NCI-H69 (cell line): ENCODE data around the gene RUFY3.
A peak's percentile ranks its signal among the peaks of the same experiment; 100 is the strongest.
"Not testable (repeated sequence)": the region's sequence is repeated elsewhere in the genome, so short reads cannot be mapped to it uniquely, and the experiment has no call there.

Experiments used
- DNase-seq: peaks from one replicate; lab custom pipeline; 2025; lab: John Stamatoyannopoulos, UW

Gene RUFY3

DNA sequence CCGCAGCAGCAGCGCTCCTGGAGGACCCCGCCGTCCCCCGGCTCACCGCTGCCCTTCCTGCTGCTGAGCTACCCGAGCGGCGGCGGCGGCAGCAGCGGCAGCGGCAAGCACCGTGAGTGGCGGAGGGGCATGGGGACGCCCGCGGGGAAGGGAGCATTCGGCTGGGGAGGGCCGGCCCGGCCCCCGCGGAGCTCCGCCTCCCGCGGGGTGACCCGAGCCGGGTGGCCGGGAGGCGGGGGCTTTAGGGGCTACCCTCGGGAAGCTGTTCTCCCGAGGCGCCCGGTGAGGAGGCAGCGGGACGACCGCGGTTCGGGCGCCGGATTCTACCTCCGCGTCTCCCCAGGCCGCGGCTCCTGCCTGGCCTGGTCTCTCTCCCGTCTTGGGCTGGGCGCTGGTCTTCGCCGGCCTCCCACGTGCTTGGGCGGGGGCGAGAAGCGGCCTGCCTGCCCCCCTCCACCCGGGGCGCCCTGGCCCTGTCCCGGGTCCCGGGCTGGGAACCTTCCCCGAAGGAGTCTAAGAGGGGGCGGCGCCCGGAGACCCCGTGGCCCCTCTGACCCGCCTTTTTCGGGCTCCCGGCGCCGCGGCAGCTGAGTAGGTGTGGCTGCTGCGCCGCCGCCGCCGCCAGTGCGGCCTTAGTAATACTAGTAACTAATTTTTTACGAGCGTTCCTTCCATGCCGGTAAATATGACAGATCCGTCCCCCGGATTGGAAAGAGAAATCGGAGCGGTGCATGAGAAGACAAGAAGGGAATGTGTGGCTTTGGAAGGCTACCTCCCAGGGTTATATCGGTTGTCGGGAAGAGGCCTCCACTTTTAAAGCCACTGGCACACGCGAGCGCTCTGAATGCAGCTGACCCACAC is 16.4 kb upstream of the RUFY3 start:
- peak; percentile 38 for DNase-seq

DNA sequence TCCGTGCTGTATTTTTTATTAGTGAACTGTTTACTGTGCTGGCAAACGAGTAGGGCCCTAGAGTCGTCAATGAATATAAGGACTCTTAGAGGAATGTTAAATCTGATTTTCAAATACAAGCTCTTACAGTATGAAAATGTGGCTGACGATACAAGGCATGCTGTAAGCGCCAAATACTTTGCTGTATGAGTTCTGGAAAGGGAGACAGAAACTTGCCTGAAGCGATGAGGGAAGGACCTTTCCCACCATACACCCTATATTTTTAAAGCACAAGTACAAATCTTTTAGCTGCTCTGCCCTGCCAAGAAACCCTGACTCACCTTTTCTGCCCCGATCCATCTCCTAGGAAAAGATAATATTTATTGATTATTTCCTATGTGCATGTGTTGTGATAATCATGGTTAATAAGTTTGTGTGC is 15.7 kb upstream of the RUFY3 start:
- no peak for DNase-seq

DNA sequence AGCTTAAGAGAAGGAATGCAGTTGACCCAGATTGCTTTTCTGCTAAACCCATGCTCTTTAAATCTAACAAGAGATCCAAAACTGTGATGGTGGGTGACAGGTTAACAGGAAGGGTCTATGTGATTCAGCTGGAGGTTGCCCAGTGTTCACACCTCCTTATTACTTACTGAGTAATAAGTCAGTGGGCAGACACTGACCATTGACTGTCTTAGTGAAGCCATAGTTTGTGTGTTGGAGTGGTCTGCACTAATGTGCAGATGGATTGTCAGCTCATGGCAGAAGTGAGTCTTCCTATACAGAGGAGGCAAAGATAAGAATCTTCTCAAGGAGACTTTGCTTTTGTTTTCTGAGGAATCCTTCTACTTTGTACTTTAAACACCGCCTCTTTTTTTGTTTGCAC is 15.2 kb upstream of the RUFY3 start:
- DNase-seq = no peak

DNA sequence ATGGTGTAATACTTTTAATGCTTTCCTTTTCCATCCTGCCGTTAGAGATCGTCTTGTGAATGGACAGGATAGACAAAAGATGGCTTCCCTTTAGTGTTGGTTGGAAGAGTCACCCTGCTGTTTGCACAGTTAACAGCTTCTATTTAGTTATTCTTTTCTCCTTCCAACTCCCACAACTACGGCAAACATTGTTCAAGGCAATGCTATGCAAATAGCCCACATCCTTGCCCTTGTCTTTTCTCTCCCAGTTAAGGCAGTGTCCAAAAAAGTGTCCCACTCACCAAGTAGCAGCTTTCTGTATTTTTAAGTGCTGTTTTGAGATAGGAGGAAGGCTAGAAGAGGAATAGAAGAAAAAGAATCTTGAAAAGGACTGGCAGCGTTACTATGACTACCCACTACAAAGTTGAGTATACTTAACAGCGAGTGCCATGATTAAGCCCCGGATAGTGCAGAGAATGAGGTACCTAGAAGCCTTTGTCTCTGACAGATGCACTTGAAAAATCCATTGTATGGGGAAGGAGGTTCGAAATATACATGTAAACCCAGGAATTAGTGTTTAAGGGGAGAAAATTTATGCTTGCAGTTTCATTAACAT is 12.1 kb upstream of the RUFY3 start:
- no peak for DNase-seq

DNA sequence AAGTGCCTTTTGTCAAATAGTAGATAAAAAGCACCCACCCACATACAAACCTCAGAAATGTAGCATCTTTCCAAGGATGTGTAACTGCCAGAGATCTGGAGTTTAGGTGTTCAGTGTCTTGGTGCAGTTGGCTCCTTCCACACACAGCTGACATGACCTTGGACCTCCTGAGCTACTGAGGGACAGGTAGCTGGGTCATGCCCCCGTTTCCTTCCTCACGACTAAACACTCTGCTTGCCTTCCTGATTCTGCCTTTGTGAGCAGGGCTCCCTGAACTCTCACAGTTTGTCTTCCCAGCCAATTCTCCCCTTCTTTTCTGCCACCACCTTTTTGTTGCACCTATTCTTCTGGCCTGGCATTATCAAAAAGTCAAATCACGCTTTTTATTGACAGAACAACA is 10.2 kb upstream of the RUFY3 start:
- no peak for DNase-seq

DNA sequence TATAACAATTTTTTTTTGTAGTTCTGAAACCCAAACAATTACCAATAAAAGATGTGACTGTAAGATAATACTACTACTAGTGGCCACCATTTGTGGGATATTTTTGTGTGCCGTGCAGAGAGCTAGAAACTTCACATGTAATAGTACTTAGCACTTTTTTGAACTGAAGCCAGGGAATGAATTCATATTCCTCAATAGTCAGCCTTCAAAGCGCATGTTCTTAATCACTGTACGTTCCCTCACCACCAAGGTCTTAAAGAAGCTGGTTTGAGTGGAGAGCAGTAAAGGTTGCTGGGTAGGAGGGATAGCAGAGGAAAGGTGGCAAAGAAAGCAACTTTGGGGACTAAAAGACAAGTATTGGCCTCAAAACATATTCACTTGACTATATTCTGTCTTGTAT is 9.6 kb upstream of the RUFY3 start:
- no peak for DNase-seq

DNA sequence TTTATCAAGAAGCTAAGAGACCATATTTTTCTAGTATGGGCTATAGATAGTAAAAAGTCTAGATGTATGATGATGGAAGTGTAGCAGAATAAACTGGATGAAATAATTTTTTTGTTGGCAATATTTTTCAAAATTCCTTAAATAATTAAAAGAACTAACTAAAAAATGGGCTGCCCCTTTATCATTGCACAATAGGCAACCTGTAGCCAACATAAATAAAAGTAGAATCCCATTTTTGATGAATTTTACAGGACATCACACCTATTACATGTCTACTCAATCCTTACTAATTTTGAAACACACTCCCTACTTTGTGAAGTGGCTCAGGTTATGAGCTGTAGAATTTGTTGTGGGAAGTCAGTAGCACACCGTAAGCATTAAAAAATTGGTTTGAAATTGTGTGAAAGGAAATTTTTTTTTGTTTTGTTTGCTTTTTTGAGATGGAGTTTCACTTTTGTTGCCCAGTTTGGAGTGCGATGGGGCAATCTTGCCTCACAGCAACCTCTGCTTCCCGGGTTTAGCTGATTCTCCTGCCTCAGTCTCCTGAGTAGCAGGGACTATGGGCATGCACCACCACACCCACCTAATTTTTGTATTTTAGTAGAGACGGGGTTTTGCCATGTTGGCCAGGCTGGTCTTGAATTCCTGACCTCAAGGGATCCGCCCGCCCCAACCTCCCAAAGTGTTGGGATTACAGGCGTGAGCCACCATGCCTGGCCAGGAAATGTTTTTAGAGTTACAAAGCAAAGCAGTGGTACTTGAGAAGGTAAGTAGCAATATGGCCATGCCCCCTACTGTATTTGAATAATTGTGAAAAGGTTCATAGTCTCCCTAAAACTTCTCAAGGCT is 8.9 kb upstream of the RUFY3 start:
- no peak for DNase-seq

DNA sequence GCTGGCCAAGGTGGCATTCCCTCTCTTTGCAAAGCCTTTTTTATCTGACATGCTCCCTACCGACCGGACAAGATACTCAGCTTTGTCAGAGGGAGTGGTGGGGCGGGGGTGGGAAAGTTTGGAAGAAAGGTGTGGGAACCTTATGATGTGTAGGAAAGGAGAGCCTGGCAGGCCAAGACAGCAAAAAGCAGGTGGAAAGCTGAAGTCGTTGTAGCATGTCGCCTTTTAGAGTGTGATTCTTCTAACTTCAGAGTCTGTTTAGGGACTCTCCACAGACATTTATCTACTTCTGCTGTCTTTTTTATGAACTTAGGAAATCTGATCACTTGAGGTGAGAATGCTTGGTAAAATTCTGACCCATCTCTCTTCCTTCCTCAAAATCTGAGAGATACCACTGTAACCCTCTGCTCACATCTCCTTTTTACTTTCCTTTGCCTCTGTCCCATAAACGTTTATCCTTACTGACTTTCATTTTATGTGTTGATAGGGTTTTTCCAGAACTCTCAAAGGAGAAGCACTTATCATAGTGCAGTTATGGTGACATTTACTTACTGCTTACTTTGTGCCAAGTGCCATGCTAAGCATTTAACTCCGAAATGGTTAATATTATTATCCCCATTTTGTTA is 8.2 kb upstream of the RUFY3 start:
- no peak for DNase-seq

DNA sequence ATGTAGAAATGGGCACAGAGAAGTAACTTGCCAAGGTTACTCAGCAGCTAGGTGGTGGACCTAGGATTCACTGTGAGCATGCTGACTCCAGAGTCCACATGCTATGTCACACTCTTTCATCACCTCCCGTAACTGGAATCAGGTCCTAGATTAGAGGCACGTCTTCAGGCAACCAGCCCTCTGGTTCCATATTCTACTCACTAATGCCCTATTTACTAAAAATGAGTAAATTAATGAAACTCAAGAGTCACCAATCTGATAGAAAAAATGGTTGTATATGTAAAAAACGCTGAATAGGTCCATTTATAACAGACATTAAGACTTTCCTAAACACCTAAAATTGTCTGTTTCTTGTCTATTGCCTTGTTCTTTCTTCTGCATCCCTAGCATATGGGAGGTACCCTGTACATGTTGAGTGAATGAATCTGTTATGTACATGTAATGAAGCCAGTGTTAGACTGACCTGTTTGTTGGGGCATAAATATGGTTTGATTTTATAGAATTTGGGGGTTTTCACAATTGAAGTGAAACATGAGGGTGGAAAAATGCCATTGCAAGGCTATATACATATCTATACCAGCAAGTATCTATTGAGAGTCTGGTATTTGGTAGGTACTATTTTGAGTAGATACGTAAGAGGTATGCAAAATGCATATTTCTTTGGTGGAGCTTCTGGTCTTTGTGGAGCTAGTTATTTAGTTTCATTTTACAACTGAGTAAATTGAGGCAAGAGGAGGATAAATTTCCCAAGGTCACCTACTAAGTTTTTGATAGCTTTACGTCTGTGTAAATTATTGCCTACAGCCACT is 7.5 kb upstream of the RUFY3 start:
- DNase-seq = no peak

DNA sequence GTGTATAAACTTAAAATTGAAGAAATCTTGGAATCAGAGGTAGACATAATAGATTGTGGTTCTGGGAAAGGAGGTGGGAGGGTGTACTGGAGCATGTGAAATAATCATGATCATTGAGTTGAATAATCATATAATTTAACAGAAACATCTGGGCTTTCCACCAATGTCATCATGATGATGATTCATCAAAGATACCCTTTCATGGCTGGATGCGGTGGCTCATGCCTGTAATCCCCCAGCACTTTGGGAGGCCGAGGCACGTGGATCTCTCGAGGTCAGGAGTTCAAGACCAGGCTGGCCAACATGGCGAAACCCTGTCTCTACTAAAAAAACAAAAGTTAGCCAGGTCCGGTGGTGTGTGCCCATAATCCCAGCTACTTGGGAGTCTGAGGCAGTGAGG is 6.7 kb upstream of the RUFY3 start:
- no peak for DNase-seq

DNA sequence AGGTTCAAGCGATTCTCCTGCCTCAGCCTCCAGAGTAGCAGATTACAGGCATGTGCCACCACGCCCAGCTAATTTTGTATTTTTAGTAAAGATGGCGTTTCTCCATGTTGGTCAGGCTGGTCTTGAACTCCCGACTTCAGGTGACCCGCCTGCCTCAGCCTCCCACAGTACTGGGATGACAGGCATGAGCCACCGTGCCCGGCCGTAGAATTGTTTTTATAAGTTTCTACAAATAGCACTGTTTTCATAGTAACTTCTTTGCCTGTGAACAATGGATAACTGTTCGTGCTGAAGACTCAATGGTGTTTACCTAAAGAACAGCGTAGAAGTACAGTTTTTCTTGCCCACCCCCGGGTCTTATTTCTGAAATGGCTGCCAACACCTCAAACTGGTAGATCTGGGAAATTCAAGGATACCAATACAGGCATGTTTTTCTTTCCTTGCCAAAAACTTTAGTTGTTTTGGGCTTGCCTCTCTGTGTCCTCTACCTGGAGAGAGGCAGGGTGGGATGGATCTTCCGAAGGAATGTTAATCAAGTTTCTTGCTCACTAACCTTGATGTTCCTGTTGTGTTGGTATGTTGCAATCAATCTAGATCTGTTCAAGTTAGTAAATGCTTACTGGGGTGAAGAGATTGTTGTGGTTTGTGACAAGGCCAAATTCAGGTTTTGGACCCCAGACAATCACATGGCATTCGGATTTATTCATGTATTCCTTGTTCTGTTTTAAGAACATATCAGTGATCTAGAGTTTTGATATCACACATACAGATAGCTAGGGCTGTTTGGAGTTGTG is 2.8 kb upstream of the RUFY3 start:
- no peak for DNase-seq

DNA sequence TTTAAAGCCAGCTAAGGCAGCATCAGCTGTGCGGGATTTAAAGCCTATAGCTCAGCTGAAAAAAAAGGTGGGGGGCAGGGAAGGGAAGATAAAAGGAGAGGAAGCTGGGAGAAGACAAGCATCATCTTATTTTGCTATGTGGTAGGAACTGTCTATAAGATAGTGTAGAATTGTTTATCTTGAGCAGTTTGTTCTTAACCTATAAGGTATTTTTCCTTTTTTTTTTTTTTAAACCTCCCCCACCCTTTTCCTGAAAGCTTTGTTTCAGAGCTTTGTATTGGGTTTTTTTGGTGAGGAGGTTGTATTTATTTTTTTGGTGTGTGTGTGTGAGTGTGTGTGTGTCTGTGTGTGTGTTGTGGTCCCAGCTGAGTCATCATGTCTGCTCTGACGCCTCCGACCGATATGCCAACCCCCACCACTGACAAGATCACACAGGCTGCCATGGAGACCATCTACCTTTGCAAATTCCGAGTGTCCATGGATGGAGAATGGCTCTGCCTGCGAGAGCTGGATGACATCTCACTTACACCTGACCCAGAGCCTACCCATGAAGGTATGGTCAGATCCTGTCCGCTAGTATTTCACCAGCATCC is 531 bp downstream of the RUFY3 start:
- DNase-seq = peak; percentile 14

DNA sequence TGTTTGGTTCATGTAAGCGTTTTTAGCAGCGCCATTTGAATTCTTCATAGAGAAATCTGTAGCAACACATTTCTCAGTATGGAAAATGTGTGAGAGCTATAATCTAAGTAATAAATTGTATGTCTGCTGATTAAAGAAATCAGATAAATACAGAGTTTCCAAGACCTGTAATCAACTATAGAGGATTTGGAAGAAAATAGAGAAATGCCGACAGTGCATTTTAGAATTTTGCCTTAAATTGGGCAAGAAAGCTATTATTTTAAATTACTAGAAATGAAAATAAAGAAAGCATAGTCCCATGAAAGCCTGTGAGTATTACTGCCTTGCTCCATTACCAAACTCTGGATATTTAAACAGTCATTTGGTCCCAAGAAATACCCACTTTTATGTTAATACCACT is 2.7 kb downstream of the RUFY3 start:
- DNase-seq = no peak

DNA sequence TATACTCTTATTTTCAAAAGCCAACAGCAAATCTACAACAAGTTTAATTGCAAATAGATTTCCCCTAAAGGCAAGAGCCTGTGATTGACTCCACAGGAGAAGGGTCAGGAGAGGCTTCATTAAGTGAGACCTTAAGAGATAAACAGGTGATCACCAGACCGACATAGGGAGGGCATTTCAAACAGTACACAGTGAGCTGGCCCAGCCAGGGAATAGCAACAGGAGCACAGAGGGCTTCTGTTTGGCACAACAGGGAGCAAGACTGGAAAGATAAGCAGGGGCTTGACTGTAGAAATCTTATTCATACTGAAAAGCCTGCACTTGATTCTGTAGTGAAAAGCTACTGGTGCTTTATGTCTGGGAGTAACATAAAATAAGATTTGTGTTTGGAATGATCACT is 3.9 kb downstream of the RUFY3 start:
- DNase-seq = no peak

DNA sequence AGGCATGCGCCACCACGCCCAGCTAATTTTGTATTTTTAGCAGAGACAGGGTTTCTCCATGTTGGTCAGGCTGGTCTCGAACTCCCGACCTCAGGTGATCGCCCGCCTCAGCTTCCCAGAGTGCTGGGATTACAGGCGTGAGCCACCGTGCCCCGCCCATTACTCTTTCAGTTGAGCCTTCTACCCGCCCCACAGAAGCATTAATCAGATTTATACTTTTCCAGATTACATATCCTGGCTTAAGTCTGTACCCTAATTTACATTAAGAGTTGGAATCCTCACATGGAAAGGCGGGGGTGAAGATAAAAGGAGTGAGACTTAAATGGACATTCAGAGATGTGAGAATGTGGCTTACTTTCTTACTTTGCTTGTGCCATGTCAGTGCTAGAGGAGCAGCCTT is 4.8 kb downstream of the RUFY3 start:
- not testable (repeated sequence) for DNase-seq

DNA sequence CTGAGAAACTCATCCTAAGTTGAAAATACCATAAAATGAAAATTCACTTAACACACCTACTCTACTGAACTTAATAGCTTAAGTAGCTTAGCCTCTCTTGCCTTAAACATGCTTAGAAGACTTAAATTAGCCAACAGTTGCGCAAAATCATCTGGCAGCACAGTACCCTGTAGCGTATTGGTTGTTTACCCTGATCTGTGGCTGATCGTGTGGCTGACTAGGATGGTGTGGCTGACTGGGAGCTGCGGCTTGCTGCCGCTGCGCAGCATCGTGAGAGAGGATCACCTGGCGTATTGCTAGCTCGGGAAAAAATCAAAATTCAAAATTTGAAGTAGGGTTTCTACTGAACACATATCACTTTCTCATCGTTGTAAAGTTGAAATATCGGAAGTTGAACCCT is 6.3 kb downstream of the RUFY3 start:
- no peak for DNase-seq

DNA sequence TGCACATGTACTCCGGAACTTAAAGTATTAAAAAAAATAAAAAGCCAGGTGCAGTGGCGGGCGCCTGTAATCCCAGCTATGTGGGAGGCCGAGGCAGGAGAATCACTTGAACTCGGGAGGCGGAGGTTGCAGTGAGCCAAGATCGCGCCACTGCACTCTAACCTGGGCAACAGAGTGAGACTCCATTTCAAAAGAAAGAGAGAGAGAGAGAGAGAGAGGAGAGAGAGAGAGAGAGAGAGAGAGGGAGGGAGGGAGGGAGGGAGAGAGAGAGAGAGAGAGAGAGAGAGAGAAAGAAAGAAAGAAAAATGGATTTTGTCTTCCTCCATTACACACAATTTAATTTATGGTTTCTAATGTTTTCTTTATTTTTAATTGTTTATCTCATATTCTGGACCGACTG is 11.1 kb downstream of the RUFY3 start:
- DNase-seq = not testable (repeated sequence)

DNA sequence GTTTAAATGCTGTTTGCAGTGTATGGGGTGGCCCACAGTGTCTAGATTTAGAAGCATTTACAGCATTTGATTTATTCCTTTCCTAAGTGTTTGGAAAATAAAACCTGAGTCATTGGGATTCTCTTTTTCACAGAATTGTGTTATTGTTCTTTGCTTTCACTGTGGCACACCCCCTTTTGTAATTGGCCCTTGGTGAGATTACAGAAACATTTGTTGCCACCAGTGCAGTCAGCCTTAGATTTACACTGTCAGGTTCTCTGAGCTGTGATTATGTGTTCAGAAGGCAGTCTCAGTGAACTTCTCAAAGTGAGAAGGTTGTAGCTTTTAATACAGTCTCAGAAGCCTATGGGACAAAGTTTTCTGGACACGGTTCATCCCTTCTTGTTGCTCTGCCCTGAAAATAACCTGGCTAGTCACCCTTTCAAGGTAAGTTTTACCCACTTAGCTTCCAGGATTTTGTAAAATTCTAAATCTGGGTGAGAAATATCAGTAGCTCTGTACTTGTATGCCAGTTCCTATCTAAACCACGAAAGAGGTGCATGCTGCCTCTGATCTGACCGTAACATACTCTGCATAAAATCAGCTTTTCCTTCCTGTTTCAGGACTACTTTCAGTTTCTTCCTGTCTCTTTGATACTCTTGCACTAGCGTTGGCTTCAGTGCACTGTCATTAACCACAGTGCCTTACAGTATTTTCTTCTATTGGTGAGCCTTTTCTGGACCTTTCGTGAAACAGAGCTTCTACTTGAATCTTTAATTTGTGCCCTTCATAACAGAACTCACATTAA is 12.6 kb downstream of the RUFY3 start:
- DNase-seq = no peak

DNA sequence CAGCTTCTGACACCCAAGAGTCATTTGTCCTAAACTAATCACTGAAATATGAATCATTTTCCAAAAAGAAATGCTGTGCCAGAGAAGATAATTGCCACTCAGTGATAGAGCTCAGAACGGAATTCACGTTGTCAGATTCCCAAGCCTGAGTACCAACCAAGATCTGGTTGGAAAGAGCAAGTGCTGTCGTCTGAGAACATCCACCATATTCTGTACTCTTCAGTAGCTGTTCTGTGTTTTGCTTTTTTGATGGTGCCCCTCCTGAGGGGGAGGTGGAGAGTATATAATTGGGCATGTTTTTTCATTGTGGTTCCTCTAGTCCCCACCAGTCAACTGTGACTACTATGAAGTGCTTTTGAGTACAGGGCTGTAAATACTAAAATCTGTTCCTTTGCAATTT is 13.2 kb downstream of the RUFY3 start:
- DNase-seq = no peak

DNA sequence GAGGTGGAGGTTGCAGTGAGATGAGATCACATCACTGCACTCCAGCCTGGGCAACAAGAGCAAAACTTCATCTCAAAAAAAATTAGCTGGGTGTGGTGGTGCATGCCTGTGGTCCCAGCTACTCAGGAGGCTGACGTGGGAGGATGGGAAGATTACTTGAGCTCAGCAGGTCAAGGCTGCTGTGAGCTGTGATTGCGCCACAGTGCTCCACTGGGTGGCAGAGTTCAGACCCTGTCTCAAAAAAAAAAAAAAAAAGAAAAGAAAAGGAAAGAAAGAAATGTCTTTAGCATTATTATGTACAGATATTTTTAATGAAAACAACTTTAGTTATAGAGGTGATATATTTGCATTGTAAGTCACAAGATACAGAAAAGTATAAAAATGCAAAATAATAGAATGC is 14.2 kb downstream of the RUFY3 start:
- peak; percentile 0 for DNase-seq
